WERI-Rb-1 (cell line): ENCODE results near the gene SH3TC2.

Experiments used
- DNase-seq: peaks from one replicate; pipeline ENCODE4 v3.0.0-alpha.2; 2020
- H3K27ac ChIP-seq: fragments of 250-450 bp; sonication (Bioruptor Pico); 2 replicates; pipeline ENCODE4 v1.5.1; 2020; ENCODE audit warnings: mild to moderate bottlenecking, moderate library complexity
- H3K27me3 ChIP-seq: fragments of 250-450 bp; sonication (Bioruptor Pico); 2 replicates; pipeline ENCODE4 v1.5.1; 2021; ENCODE audit warnings: mild to moderate bottlenecking, low read depth, moderate library complexity; ENCODE audit not compliant: insufficient read depth, severe bottlenecking
- H3K36me3 ChIP-seq: fragments of 250-450 bp; sonication (Bioruptor Pico); 2 replicates; pipeline ENCODE4 v1.5.1; 2020; ENCODE audit warnings: mild to moderate bottlenecking, moderate library complexity
- H3K4me3 ChIP-seq: 2 replicates; pipeline ENCODE4 v1.5.1; 2011; ENCODE audit warnings: low read depth, mild to moderate bottlenecking, control low read depth, low read length
- H3K9me3 ChIP-seq: fragments of 250-450 bp; sonication (Bioruptor Pico); 2 replicates; pipeline ENCODE4 v1.5.1; 2021; ENCODE audit warnings: mild to moderate bottlenecking, moderate library complexity; ENCODE audit not compliant: severe bottlenecking
- TF ChIP-seq, protein P1 (sequence below): IDR thresholded peaks from 2 replicates; pipeline ENCODE4 v1.5.1; 2011; ENCODE audit warnings: low read depth, mild to moderate bottlenecking, control low read depth, inconsistent platforms, low read length

The SH3TC2 gene

DNA sequence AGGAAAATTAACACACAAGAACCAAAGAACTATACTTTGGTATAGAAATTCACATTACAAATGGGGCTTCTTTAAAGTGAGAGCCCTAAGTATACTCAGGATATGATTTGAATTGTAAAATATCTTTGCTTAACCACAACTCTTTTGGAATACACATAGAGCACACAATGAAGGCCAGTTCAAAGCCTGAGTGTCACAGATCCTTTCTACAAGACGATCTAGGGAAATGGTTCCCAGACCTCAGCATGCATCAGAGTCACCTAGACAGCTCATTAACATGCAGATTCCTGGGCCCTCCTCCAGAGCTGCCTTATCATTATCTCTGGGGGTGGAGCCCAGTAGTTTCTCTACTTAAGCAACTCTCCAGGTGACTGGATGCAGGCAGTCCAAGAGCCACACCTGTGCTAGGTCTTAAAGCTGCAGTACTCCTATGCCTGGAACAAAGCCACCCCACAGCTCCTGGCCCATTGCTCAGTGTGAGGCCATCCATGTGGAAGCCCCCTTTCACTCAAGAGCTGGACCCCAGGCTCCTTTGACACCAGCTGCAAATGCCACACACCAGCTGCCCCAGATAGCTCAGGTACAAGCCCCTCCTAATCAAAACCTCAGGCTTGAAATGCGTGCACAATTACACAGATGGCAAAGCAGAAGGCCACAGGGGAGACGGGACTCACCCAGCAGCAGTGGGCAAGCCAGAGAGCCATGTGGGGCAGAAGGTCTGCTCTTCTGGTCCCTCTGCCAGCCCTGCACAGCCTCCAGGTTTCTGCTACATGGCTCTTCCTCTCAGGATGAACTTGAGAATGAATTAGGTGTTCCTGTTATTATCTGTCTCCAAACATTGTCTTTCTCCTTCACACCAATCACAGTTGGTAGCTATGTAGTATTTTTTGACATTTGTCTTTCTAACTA is 106.1 kb downstream of the SH3TC2 start:
- H3K4me3 ChIP-seq = no peak overlapping the region
- H3K27me3 ChIP-seq = peaks cover 11% of the 10 kb centered on the region
- H3K36me3 ChIP-seq = no peaks in the 10 kb centered on the region
- no peak overlapping the region for H3K27ac ChIP-seq
- H3K9me3 ChIP-seq = no peaks in the 10 kb centered on the region
- no peak for DNase-seq
- TF ChIP-seq, protein P1, sequence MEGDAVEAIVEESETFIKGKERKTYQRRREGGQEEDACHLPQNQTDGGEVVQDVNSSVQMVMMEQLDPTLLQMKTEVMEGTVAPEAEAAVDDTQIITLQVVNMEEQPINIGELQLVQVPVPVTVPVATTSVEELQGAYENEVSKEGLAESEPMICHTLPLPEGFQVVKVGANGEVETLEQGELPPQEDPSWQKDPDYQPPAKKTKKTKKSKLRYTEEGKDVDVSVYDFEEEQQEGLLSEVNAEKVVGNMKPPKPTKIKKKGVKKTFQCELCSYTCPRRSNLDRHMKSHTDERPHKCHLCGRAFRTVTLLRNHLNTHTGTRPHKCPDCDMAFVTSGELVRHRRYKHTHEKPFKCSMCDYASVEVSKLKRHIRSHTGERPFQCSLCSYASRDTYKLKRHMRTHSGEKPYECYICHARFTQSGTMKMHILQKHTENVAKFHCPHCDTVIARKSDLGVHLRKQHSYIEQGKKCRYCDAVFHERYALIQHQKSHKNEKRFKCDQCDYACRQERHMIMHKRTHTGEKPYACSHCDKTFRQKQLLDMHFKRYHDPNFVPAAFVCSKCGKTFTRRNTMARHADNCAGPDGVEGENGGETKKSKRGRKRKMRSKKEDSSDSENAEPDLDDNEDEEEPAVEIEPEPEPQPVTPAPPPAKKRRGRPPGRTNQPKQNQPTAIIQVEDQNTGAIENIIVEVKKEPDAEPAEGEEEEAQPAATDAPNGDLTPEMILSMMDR = no peak
